ENCODE data around the gene DGKI. TPM values are rescaled to one million over a fixed set of nuclear protein-coding genes. Genes with fewer than 3 reads are reported as not detected.

DGKI gene
- polyA plus RNA-seq, 2 donors, result 0.09 to 0.12 TPM

- WGBS, 2 donors, result 83 to 86% methylated on average over 3 of the region's 3 CpGs
- Histone ChIP-seq H3K4me3 (ENCODE audit: low read depth in 1 of 2, low read length in 2 of 2) (no peak overlapping the region), H3K36me3 (ENCODE audit: control insufficient read depth in 2 of 2, insufficient read depth in 2 of 2, low read length in 1 of 2) (no peaks in the 10 kb centered on the region), H3K27me3 (ENCODE audit: control insufficient read depth in 1 of 2, insufficient read depth in 2 of 2, low read length in 2 of 2) (no peaks in the 10 kb centered on the region), H3K9me3 (ENCODE audit: control insufficient read depth in 2 of 2, insufficient read depth in 1 of 2, low read depth in 1 of 2, low read length in 1 of 2) (no peaks in the 10 kb centered on the region), H3K27ac (ENCODE audit: low read depth in 2 of 2, low read length in 1 of 2) (no peak overlapping the region), H3K4me1 (ENCODE audit: control insufficient read depth in 2 of 2, insufficient read depth in 2 of 2, low read length in 1 of 2) (no peaks in the 10 kb centered on the region)
These were observed 198.7 kb downstream of the DGKI start for GRCh38 chr7:137647905-137648565.

DNA sequence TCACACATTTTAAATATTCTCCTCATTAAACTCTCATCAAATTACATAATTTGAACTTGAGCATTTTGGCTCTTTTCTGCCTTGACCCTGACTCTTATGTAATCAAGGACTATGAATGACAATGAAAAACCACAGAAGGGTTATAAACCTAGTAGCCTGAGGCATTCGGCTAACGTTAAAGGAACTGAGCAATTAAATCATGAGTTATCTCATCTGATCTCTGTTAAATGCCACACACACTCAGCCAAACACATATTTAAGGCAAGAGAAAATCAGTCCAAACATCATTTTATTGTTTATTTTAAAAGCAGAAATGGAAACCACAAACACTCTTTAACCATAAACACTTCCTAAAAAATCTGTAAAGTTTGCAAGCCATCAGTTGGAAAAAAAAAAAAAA, 204.3 kb downstream of the DGKI start:
- no peaks in the 10 kb centered on the region for H3K4me1 ChIP-seq (ENCODE audit: control insufficient read depth in 2 of 2, insufficient read depth in 2 of 2, low read length in 1 of 2)
- H3K36me3 ChIP-seq (ENCODE audit: control insufficient read depth in 2 of 2, insufficient read depth in 2 of 2, low read length in 1 of 2), result no peaks in the 10 kb centered on the region
- no peak overlapping the region for H3K27ac ChIP-seq (ENCODE audit: low read depth in 2 of 2, low read length in 1 of 2)
- no peaks in the 10 kb centered on the region for H3K27me3 ChIP-seq (ENCODE audit: control insufficient read depth in 1 of 2, insufficient read depth in 2 of 2, low read length in 2 of 2)
- H3K9me3 ChIP-seq (ENCODE audit: control insufficient read depth in 2 of 2, insufficient read depth in 1 of 2, low read depth in 1 of 2, low read length in 1 of 2), result no peaks in the 10 kb centered on the region
- no peak overlapping the region for H3K4me3 ChIP-seq (ENCODE audit: low read depth in 1 of 2, low read length in 2 of 2)
- 15 to 30% methylated on average over 2 of the region's 2 CpGs for WGBS, 2 donors

DNA sequence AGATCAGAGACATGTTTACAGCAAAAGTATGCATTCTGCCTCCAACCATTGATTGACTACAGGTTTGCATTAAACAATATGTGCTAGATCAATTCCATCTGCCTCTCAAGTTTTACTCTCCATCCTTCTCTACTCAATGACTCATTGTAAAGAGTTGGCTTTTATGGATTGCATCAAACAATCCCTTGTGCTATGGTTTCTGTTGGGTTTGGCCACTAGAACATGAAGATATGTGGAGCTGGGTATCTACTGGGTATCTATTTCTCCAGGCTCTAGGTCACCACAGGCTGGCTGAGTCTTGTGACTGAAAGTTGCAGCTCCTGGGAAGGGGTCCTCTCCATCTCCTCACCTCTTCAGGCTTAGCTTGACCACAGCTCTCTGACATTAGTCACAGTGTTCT, 204.7 kb downstream of the DGKI start:
- H3K4me3 ChIP-seq (ENCODE audit: low read depth in 1 of 2, low read length in 2 of 2), result no peak overlapping the region
- no peaks in the 10 kb centered on the region for H3K4me1 ChIP-seq (ENCODE audit: control insufficient read depth in 2 of 2, insufficient read depth in 2 of 2, low read length in 1 of 2)
- no peaks in the 10 kb centered on the region for H3K9me3 ChIP-seq (ENCODE audit: control insufficient read depth in 2 of 2, insufficient read depth in 1 of 2, low read depth in 1 of 2, low read length in 1 of 2)
- H3K27ac ChIP-seq (ENCODE audit: low read depth in 2 of 2, low read length in 1 of 2), result no peak overlapping the region
- H3K36me3 ChIP-seq (ENCODE audit: control insufficient read depth in 2 of 2, insufficient read depth in 2 of 2, low read length in 1 of 2), result no peaks in the 10 kb centered on the region
- no peaks in the 10 kb centered on the region for H3K27me3 ChIP-seq (ENCODE audit: control insufficient read depth in 1 of 2, insufficient read depth in 2 of 2, low read length in 2 of 2)

- no peak overlapping the region for H3K4me3 ChIP-seq (ENCODE audit: low read depth in 1 of 2, low read length in 2 of 2)
- H3K9me3 ChIP-seq (ENCODE audit: control insufficient read depth in 2 of 2, insufficient read depth in 1 of 2, low read depth in 1 of 2, low read length in 1 of 2), result no peaks in the 10 kb centered on the region
- H3K4me1 ChIP-seq (ENCODE audit: control insufficient read depth in 2 of 2, insufficient read depth in 2 of 2, low read length in 1 of 2), result no peaks in the 10 kb centered on the region
- no peaks in the 10 kb centered on the region for H3K36me3 ChIP-seq (ENCODE audit: control insufficient read depth in 2 of 2, insufficient read depth in 2 of 2, low read length in 1 of 2)
- WGBS, 2 donors, result 79 to 80% methylated on average over 2 of the region's 2 CpGs
- no peak overlapping the region for H3K27ac ChIP-seq (ENCODE audit: low read depth in 2 of 2, low read length in 1 of 2)
- no peaks in the 10 kb centered on the region for H3K27me3 ChIP-seq (ENCODE audit: control insufficient read depth in 1 of 2, insufficient read depth in 2 of 2, low read length in 2 of 2)
These were observed 210.4 kb downstream of the DGKI start for GRCh38 chr7:137636376-137636775.

DNA sequence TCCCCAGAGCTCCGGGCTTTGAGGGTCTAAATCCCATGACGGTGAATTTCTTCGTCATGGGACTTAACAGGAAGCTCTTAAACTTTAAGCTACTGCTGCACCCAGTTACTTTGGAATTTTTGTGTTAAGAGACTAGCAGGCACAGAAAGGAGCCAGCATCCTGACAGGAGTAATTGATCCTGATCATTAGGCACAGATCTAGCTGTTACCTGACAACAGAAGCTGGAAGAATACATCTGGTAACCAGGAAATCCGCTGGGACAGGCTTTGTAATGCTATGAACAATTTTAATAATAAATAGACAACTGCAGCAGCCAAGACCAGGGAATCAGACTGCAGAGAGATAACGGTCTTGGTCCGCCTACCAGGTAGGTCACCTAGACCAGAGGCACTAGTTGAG, 210.9 kb downstream of the DGKI start:
- Histone ChIP-seq H3K4me3 (ENCODE audit: low read depth in 1 of 2, low read length in 2 of 2) (no peak overlapping the region), H3K36me3 (ENCODE audit: control insufficient read depth in 2 of 2, insufficient read depth in 2 of 2, low read length in 1 of 2) (no peaks in the 10 kb centered on the region)
- 83 to 89% methylated on average over 6 of the region's 6 CpGs for WGBS, 2 donors

GRCh38 chr7:137635132-137635531, 211.6 kb downstream of the DGKI start:
- H3K27ac ChIP-seq (ENCODE audit: low read depth in 2 of 2, low read length in 1 of 2), result no peak overlapping the region
- no peaks in the 10 kb centered on the region for H3K9me3 ChIP-seq (ENCODE audit: control insufficient read depth in 2 of 2, insufficient read depth in 1 of 2, low read depth in 1 of 2, low read length in 1 of 2)
- H3K36me3 ChIP-seq (ENCODE audit: control insufficient read depth in 2 of 2, insufficient read depth in 2 of 2, low read length in 1 of 2), result no peaks in the 10 kb centered on the region
- H3K4me3 ChIP-seq (ENCODE audit: low read depth in 1 of 2, low read length in 2 of 2), result no peak overlapping the region
- H3K4me1 ChIP-seq (ENCODE audit: control insufficient read depth in 2 of 2, insufficient read depth in 2 of 2, low read length in 1 of 2), result no peaks in the 10 kb centered on the region
- 88 to 93% methylated on average over 3 of the region's 3 CpGs for WGBS, 2 donors
- H3K27me3 ChIP-seq (ENCODE audit: control insufficient read depth in 1 of 2, insufficient read depth in 2 of 2, low read length in 2 of 2), result no peaks in the 10 kb centered on the region

More for the DNA sequence above, 210.9 kb downstream of the DGKI start:
- Histone ChIP-seq H3K9me3 (ENCODE audit: control insufficient read depth in 2 of 2, insufficient read depth in 1 of 2, low read depth in 1 of 2, low read length in 1 of 2) (no peaks in the 10 kb centered on the region), H3K27ac (ENCODE audit: low read depth in 2 of 2, low read length in 1 of 2) (no peak overlapping the region), H3K4me1 (ENCODE audit: control insufficient read depth in 2 of 2, insufficient read depth in 2 of 2, low read length in 1 of 2) (no peaks in the 10 kb centered on the region), H3K27me3 (ENCODE audit: control insufficient read depth in 1 of 2, insufficient read depth in 2 of 2, low read length in 2 of 2) (no peaks in the 10 kb centered on the region)

DNA sequence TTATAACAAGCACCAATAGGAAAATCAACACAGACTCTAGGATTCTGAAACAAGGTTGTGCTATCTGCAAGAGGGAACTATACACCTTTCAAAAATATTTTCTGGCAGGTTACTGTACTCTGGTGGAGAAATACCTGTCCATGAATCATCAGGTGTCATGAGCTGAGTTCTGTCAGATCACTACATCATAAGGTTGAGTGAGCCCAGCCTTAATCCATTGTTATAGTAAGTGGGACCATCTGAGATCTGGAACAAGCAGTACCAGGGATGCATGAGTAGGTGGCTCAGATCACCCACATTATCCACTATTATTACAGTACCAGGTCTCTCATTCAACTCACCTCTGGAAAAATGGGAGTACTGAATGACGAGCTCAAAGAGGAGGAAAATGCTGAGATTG, 212.4 kb downstream of the DGKI start:
- no peaks in the 10 kb centered on the region for H3K36me3 ChIP-seq (ENCODE audit: control insufficient read depth in 2 of 2, insufficient read depth in 2 of 2, low read length in 1 of 2)
- no peaks in the 10 kb centered on the region for H3K9me3 ChIP-seq (ENCODE audit: control insufficient read depth in 2 of 2, insufficient read depth in 1 of 2, low read depth in 1 of 2, low read length in 1 of 2)
- no peaks in the 10 kb centered on the region for H3K27me3 ChIP-seq (ENCODE audit: control insufficient read depth in 1 of 2, insufficient read depth in 2 of 2, low read length in 2 of 2)
- H3K27ac ChIP-seq (ENCODE audit: low read depth in 2 of 2, low read length in 1 of 2), result no peak overlapping the region
- no peaks in the 10 kb centered on the region for H3K4me1 ChIP-seq (ENCODE audit: control insufficient read depth in 2 of 2, insufficient read depth in 2 of 2, low read length in 1 of 2)
- WGBS, 2 donors, result 87 to 88% methylated on average over 1 of the region's 1 CpG
- H3K4me3 ChIP-seq (ENCODE audit: low read depth in 1 of 2, low read length in 2 of 2), result no peak overlapping the region

GRCh38 chr7:137633133-137633532, 213.6 kb downstream of the DGKI start:
- 73 to 75% methylated on average over 5 of the region's 5 CpGs for WGBS, 2 donors

DNA sequence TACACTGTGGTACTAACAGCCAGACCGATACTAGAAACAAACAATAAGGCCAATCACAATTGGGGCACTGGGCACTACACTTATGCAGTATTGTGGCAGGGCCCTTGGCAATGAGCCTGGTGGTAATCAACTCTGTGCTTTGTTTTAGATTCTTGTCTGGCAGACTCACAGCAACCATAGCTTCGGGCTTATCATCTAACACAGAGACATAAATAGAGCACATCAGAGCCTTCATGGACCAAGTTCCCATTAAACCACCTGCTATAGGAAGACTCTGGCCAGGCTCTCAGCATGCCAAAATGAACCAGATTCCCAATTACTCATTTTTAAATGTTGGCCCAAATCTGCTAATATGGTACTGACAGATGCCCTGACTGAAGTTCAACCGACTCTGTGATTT, 218.6 kb downstream of the DGKI start:
- 62 to 63% methylated on average over 3 of the region's 3 CpGs for WGBS, 2 donors
- Histone ChIP-seq H3K27me3 (ENCODE audit: control insufficient read depth in 1 of 2, insufficient read depth in 2 of 2, low read length in 2 of 2) (no peaks in the 10 kb centered on the region), H3K9me3 (ENCODE audit: control insufficient read depth in 2 of 2, insufficient read depth in 1 of 2, low read depth in 1 of 2, low read length in 1 of 2) (no peaks in the 10 kb centered on the region), H3K36me3 (ENCODE audit: control insufficient read depth in 2 of 2, insufficient read depth in 2 of 2, low read length in 1 of 2) (no peaks in the 10 kb centered on the region), H3K4me3 (ENCODE audit: low read depth in 1 of 2, low read length in 2 of 2) (no peak overlapping the region), H3K27ac (ENCODE audit: low read depth in 2 of 2, low read length in 1 of 2) (no peak overlapping the region), H3K4me1 (ENCODE audit: control insufficient read depth in 2 of 2, insufficient read depth in 2 of 2, low read length in 1 of 2) (no peaks in the 10 kb centered on the region)

More at GRCh38 chr7:137633133-137633532, 213.6 kb downstream of the DGKI start:
- H3K9me3 ChIP-seq (ENCODE audit: control insufficient read depth in 2 of 2, insufficient read depth in 1 of 2, low read depth in 1 of 2, low read length in 1 of 2), result no peaks in the 10 kb centered on the region
- no peak overlapping the region for H3K27ac ChIP-seq (ENCODE audit: low read depth in 2 of 2, low read length in 1 of 2)
- H3K36me3 ChIP-seq (ENCODE audit: control insufficient read depth in 2 of 2, insufficient read depth in 2 of 2, low read length in 1 of 2), result no peaks in the 10 kb centered on the region
- H3K27me3 ChIP-seq (ENCODE audit: control insufficient read depth in 1 of 2, insufficient read depth in 2 of 2, low read length in 2 of 2), result no peaks in the 10 kb centered on the region
- no peaks in the 10 kb centered on the region for H3K4me1 ChIP-seq (ENCODE audit: control insufficient read depth in 2 of 2, insufficient read depth in 2 of 2, low read length in 1 of 2)
- no peak overlapping the region for H3K4me3 ChIP-seq (ENCODE audit: low read depth in 1 of 2, low read length in 2 of 2)

GRCh38 chr7:137626469-137627067, 220.2 kb downstream of the DGKI start:
- Histone ChIP-seq H3K36me3 (ENCODE audit: control insufficient read depth in 2 of 2, insufficient read depth in 2 of 2, low read length in 1 of 2) (no peaks in the 10 kb centered on the region), H3K9me3 (ENCODE audit: control insufficient read depth in 2 of 2, insufficient read depth in 1 of 2, low read depth in 1 of 2, low read length in 1 of 2) (no peaks in the 10 kb centered on the region), H3K4me1 (ENCODE audit: control insufficient read depth in 2 of 2, insufficient read depth in 2 of 2, low read length in 1 of 2) (no peaks in the 10 kb centered on the region), H3K27me3 (ENCODE audit: control insufficient read depth in 1 of 2, insufficient read depth in 2 of 2, low read length in 2 of 2) (no peaks in the 10 kb centered on the region), H3K27ac (ENCODE audit: low read depth in 2 of 2, low read length in 1 of 2) (no peak overlapping the region), H3K4me3 (ENCODE audit: low read depth in 1 of 2, low read length in 2 of 2) (no peak overlapping the region)
- 21 to 25% methylated on average over 8 of the region's 8 CpGs for WGBS, 2 donors
